Urinary bladder (tissue), 4 donors: ENCODE results near the gene RHOU. TPM values are rescaled to one million over a fixed set of nuclear protein-coding genes. Genes with fewer than 3 reads are reported as not detected.
"Not testable (repeated sequence)": the region's sequence is repeated elsewhere in the genome, so short reads cannot be mapped to it uniquely, and the experiment has no call there.

Experiments used
- DNase-seq: peaks from one replicate; pipeline ENCODE4 v3.0.0-alpha.2; 2015; ENCODE audit errors: extremely low spot score
- H3K27ac ChIP-seq: one replicate; pipeline ENCODE4 v1.5.1; 2013; ENCODE audit warnings: low read depth, mild to moderate bottlenecking, moderate library complexity
- H3K36me3 ChIP-seq: one replicate; pipeline ENCODE4 v1.6.1; 2013; ENCODE audit warnings: mild to moderate bottlenecking, moderate library complexity; ENCODE audit not compliant: insufficient read depth
- H3K4me1 ChIP-seq: one replicate; pipeline ENCODE4 v1.6.1; 2013; ENCODE audit warnings: mild to moderate bottlenecking, moderate library complexity; ENCODE audit not compliant: insufficient read depth
- H3K4me3 ChIP-seq: one replicate; pipeline ENCODE4 v1.5.1; 2013; ENCODE audit warnings: low read depth, low read length
- WGBS: extraction: QIAGEN DNeasy Blood & Tissue Kit; methylation state at CpG from one replicate; pipeline ENCODE4 v1.1.7; 2013; 5-methylcytosine and 5-hydroxymethylcytosine counted together
- polyA plus RNA-seq: library from polyadenylated mRNA; stranded (reverse); fragments of 200-250 nt; gene quantifications from one replicate; pipeline ENCODE4 v1.2.3, GENCODE V29; 2013
- total RNA-seq: library from RNA; depleted of rRNA; stranded (reverse); fragments of >200 nt; gene quantifications from one replicate; pipeline ENCODE4 v1.2.3, GENCODE V29; 2014
- donor health status: healthy with polysubstance abuse.
- donor health status: healthy.

Gene RHOU
- total RNA-seq (40.4 TPM), polyA plus RNA-seq (44.0 TPM)

- 1% methylated on average over 107 of the region's 107 CpGs for WGBS
- H3K36me3 ChIP-seq: no peaks in the 10 kb centered on the region
- no peaks in the 10 kb centered on the region for H3K4me1 ChIP-seq
- peak within 1 kb of the TSS; percentile 98 for H3K4me3 ChIP-seq
- no peak for DNase-seq
- H3K27ac ChIP-seq: peak within 1 kb of the TSS; percentile 95
These were observed at the start of gene RHOU for GRCh38 chr1:228734881-228735801. TSS of gene RHOU (plus strand) at chr1:228735479. CDS start at chr1:228735743, 264 bp downstream.

- 91% methylated on average over 6 of the region's 6 CpGs for WGBS
- no peak for DNase-seq
- Histone ChIP-seq H3K36me3 (no peaks in the 10 kb centered on the region), H3K4me1 (no peaks in the 10 kb centered on the region), H3K4me3 (no peak overlapping the region), H3K27ac (no peak overlapping the region)
These were observed 47.7 kb upstream of the RHOU start for GRCh38 chr1:228687587-228687986.

DNA sequence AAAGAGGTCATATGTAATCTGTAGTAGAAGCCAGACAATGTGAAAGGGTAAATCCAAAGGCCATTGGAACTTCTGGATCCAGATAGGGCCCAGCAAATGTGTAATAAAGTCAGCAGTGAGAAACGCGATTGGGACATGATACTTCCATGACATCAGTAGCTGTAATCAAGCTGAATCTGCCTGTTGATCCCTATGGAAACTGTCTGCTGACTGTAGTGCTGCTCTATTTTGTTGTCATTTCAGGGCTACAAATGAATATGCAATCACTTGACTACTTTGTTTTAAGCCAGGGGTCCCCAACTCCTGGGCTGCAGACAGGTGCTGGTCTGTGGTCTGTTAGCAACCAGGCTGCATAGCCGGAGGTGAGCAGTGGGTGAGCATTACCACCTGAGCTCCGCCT lies 46.0 kb upstream of the RHOU start:
- DNase-seq: no peak
- no peak overlapping the region for H3K4me3 ChIP-seq
- H3K27ac ChIP-seq: no peak overlapping the region
- H3K36me3 ChIP-seq: no peaks in the 10 kb centered on the region
- no peaks in the 10 kb centered on the region for H3K4me1 ChIP-seq
- WGBS: 87% methylated on average over 4 of the region's 4 CpGs

DNA sequence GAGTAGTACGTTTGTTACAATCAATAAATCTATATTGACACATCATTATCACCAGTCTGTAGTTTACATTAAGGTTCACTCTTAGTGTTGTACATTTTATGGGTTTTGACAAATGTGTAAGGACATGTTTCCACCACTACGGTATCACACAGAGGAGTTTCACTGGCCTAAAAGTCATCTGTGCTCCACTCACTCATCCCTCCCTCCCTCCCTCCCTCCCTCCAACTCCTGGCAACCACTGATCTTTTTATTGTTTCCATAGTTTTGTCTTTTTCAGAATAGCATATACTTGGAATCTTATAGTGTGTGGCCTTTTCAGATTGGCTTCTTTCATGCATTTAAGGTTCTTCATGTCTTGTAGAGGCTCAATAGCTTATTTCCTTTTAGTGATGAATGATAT lies 44.1 kb upstream of the RHOU start:
- WGBS: 64% methylated on average over 2 of the region's 2 CpGs
- DNase-seq: no peak
- no peak overlapping the region for H3K4me3 ChIP-seq
- H3K36me3 ChIP-seq: no peaks in the 10 kb centered on the region
- no peak overlapping the region for H3K27ac ChIP-seq
- no peaks in the 10 kb centered on the region for H3K4me1 ChIP-seq

DNA sequence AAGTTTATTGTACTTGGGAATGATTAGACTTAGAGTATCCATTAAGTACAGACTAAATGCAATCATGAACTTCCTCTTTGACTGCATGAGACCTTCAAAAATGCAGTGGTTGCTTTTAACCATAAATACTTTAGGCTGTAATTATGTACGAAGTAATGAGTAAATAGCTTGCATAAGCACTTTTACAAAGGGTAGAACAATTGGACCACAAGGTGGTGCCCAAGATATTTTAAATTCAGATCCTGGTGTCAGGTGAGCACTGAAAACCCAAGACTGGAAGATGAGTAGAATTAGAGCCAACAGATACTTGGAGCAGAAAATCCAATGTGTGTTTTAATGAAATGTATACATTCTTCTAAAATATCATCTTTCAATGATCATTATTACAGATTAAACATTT lies 43.4 kb upstream of the RHOU start:
- H3K27ac ChIP-seq: no peak overlapping the region
- no peaks in the 10 kb centered on the region for H3K4me1 ChIP-seq
- WGBS: 40% methylated on average over 1 of the region's 1 CpG
- H3K36me3 ChIP-seq: no peaks in the 10 kb centered on the region
- no peak overlapping the region for H3K4me3 ChIP-seq
- DNase-seq: peak; percentile 29

GRCh38 chr1:228694447-228694846 lies 40.8 kb upstream of the RHOU start:
- H3K36me3 ChIP-seq, H3K27ac ChIP-seq, DNase-seq, H3K4me1 ChIP-seq, H3K4me3 ChIP-seq: not testable (repeated sequence)
- 94% methylated on average over 3 of the region's 3 CpGs for WGBS

DNA sequence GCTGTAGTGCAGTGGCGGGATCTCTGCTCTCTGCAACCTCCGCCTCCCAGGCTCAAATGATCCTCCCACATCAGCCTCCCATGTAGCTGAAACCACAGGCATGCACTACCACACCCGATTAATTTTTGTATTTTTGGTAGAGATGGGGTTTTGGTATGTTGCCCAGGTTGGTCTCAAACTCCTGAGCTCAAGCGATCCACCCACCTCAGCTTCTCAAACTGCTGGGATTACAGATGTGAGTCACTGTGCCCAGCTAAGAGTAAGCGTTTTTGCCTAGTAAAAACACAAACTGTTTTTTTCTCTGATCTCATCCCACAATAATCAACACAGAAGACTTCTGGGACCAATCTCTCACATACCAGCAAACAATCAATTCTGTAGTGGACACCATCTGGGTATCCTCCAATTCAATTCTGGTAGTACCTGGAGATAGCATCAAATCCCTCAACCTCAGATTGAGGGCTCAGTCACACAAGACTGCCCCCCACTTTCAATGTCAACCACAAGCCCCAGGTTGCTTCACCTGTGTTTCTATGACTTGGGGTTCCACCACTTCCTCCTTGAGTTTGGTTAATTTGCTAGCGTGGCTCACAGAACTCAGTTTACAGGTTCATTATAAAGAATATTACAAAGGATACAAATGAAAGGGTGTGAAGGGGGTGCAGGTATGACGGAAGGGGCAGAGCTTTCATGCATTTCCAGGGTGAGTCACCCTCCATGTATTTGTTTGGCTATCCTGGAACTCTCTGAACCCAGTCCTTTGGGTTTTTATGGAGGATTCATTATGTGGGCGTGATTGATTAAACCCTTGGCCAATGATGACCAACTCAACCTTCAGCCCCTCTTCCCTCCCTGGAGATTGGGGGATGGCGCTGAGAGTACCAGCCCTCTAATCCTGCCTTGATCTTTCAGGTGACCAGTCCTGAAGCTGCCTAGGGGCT lies 40.0 kb upstream of the RHOU start:
- no peaks in the 10 kb centered on the region for H3K4me1 ChIP-seq
- no peak overlapping the region for H3K27ac ChIP-seq
- no peaks in the 10 kb centered on the region for H3K36me3 ChIP-seq
- H3K4me3 ChIP-seq: no peak overlapping the region
- WGBS: 89% methylated on average over 9 of the region's 9 CpGs
- no peak for DNase-seq

- Histone ChIP-seq H3K27ac (no peak overlapping the region), H3K36me3 (no peaks in the 10 kb centered on the region), H3K4me3 (no peak overlapping the region), H3K4me1 (no peaks in the 10 kb centered on the region)
- 40% methylated on average over 6 of the region's 6 CpGs for WGBS
- no peak for DNase-seq
These were observed 37.9 kb upstream of the RHOU start for GRCh38 chr1:228697207-228698016.

DNA sequence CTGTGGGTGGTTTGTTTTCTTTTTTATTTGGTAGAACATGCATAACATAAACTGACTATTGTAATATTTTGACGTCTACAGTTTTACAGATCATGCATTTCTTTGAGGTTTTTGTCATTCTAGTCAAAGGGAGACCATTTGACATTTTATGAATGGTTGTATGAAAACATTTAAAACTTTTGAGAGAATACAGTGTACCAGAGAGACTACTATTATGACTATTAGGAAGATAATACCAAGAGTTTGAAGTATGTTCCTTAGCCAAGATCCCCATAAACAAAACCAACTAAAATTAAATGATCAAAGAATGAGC lies 37.3 kb upstream of the RHOU start:
- 90% methylated on average over 1 of the region's 1 CpG for WGBS
- Histone ChIP-seq H3K4me1 (no peaks in the 10 kb centered on the region), H3K36me3 (no peaks in the 10 kb centered on the region), H3K27ac (no peak overlapping the region), H3K4me3 (no peak overlapping the region)
- DNase-seq: no peak

DNA sequence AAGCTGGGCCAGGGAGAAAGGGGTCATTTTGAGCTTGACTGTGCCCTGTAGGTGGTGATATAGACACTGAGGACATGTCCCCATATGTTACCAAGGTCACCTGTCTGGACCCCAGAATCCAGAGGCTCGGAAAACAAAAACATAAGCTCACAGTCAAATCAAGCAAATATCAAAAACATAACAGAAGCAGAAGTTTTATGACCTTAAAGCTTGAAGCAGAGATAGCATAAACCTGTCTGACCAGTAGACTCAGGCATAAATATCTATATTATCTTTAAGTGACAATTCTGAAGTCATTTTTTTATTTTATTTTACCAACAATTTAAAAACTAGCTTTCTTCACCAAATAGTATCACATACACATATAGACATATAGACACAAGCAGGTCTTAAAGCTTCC lies 32.8 kb upstream of the RHOU start:
- H3K27ac ChIP-seq: no peak overlapping the region
- 85% methylated on average over 1 of the region's 1 CpG for WGBS
- DNase-seq: no peak
- H3K36me3 ChIP-seq: no peaks in the 10 kb centered on the region
- no peaks in the 10 kb centered on the region for H3K4me1 ChIP-seq
- no peak overlapping the region for H3K4me3 ChIP-seq

DNA sequence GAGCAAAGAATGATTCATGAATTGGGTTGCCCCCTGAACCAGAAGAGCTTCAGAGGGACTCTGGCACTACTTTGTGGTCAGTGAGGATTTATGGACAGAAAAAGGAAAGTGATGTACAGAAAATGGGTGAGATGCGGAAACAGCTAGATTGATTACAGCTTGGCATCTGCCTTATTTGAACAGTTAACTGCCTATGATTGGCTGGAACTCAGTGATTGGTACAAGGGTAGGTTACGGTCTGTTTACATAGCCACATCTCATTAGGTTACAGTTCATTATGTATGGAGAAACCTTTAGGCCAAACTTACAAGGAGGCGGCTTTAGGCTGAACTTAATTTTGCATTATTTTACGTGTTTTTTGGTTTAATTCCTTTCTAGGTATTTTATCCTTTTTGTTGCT lies 29.0 kb upstream of the RHOU start:
- 92% methylated on average over 4 of the region's 4 CpGs for WGBS
- no peaks in the 10 kb centered on the region for H3K4me1 ChIP-seq
- H3K4me3 ChIP-seq: no peak overlapping the region
- no peaks in the 10 kb centered on the region for H3K36me3 ChIP-seq
- DNase-seq: no peak
- H3K27ac ChIP-seq: no peak overlapping the region

GRCh38 chr1:228717081-228717480 lies 18.2 kb upstream of the RHOU start:
- no peaks in the 10 kb centered on the region for H3K4me1 ChIP-seq
- WGBS: 33% methylated on average over 1 of the region's 1 CpG
- DNase-seq: no peak
- no peak overlapping the region for H3K4me3 ChIP-seq
- no peaks in the 10 kb centered on the region for H3K36me3 ChIP-seq
- no peak overlapping the region for H3K27ac ChIP-seq

DNA sequence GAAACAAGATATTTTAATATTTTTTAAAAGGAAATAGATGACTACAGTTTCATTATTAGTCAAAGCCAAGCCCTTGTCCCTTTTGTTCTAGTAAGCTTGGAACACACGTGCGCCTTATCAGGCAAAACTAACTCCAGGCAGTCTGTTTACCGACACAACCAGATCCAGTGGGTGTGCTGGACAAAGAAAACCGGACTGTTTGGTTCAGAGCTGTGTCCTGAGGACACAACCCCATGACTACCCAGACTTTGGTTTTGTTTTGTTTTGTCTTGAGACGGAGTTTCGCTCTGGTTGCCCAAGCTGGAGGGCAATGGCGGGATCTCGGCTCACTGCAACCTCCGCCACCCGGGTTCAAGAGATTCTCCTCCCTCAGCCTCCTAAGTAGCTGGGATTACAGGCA lies 13.9 kb upstream of the RHOU start:
- no peak overlapping the region for H3K4me3 ChIP-seq
- H3K4me1 ChIP-seq: no peaks in the 10 kb centered on the region
- H3K36me3 ChIP-seq: no peaks in the 10 kb centered on the region
- peak overlapping the region; percentile 57 for H3K27ac ChIP-seq
- no peak for DNase-seq
- 85% methylated on average over 10 of the region's 10 CpGs for WGBS
